Left lung (tissue), 10 donors: ENCODE results near the gene EPHA1. TPM values are rescaled to one million over a fixed set of nuclear protein-coding genes. Genes with fewer than 3 reads are reported as not detected.

Experiments used
- ATAC-seq: fragments of 200-7000 bp; cut with Tn5 transposase; one replicate; pipeline ENCODE4 v1.9.1; 2020; ENCODE audit warnings: moderate library complexity
- DNase-seq, 4 donors: peaks; one replicate each; pipeline ENCODE4 v3.0.0-alpha.2; 2013 to 2020
- H3K27ac ChIP-seq, 2 donors: fragments of 200-600 bp; sonication (generic) in 1 of 2; one replicate each; pipeline versions ENCODE4 v1.5.0 to v1.8.0; 2020 to 2021
- H3K27me3 ChIP-seq, 2 donors: fragments of 200-600 bp; sonication (generic) in 1 of 2; one replicate each; pipeline versions ENCODE4 v1.5.0 to v1.8.0; 2020 to 2021
- H3K36me3 ChIP-seq, 2 donors: fragments of 200-600 bp; sonication (generic) in 1 of 2; one replicate each; pipeline versions ENCODE4 v1.5.0 to v1.8.0; 2020 to 2021
- H3K4me1 ChIP-seq, 2 donors: fragments of 200-600 bp; one replicate each; pipeline ENCODE4 v1.8.0; 2021
- H3K4me3 ChIP-seq, 2 donors: fragments of 200-600 bp; sonication (generic) in 1 of 2; one replicate each; pipeline versions ENCODE4 v1.5.0 to v1.8.0; 2020 to 2021; ENCODE audit warnings: mild to moderate bottlenecking in 1 of 2
- H3K9me3 ChIP-seq, 2 donors: fragments of 200-600 bp; sonication (generic) in 1 of 2; one replicate each; pipeline versions ENCODE4 v1.5.0 to v1.8.0; 2020 to 2021
- CTCF ChIP-seq, 2 donors: fragments of 200-600 bp; sonication (generic) in 1 of 2; IDR thresholded peaks; one replicate each; pipeline versions ENCODE4 v1.5.0 to v1.8.0; 2021; ENCODE audit warnings: antibody characterized with exemption in 2 of 2
- intact Hi-C, 2 donors: fragments of 100-400 bp; cut with DNase I; formaldehyde crosslinking; loops; one replicate each; pipeline versions ENCODE4 v1.11.2 to v1.14.2; 2022
- polyA plus RNA-seq, 6 donors: library from polyadenylated mRNA; unstranded; fragments of 120-200 nt; gene quantifications; one replicate each; pipeline ENCODE4 v1.2.1, GENCODE V29; 2013; ENCODE audit not compliant: insufficient read length in 6 of 6
- total RNA-seq, 2 donors: library from RNA; stranded (reverse); fragmentation: NEBNext Ultra II Directional; extraction: Animal tissue kit (Norgen Biotek cat#: 25700); gene quantifications; one replicate each; pipeline ENCODE4 v1.2.1, GENCODE V29; 2021
- donor health status: DM: no; HTN: yes; CAD: no.
- donor health status: DM: no; HTN: no; CAD: no.

The EPHA1 gene
- total and polyA plus RNA-seq, 8 donors, result 11.6 to 17.5 (median 14.5) TPM

- ATAC-seq (no peak), DNase-seq (no peak)
- no peaks in the 10 kb centered on the region for H3K27me3 ChIP-seq
- TF ChIP-seq CTCF (IDR thresholded peaks at IDR 0.05), result no peak
- H3K4me3 ChIP-seq, result no peak overlapping the region
- H3K9me3 ChIP-seq, result no peaks in the 10 kb centered on the region
- no peak overlapping the region for H3K27ac ChIP-seq
- peaks cover 7 to 20% of the 10 kb centered on the region in 2 donors for H3K4me1 ChIP-seq
- intact Hi-C loops, result no loop called here
- peaks cover 0 to 20% of the 10 kb centered on the region in 2 donors for H3K36me3 ChIP-seq
Observed at GRCh38 chr7:143398616-143399015, 10.0 kb downstream of the EPHA1 start.

GRCh38 chr7:143397710-143398530 lies 10.7 kb downstream of the EPHA1 start:
- H3K9me3 ChIP-seq, result no peaks in the 10 kb centered on the region
- H3K36me3 ChIP-seq, result peaks cover 0 to 26% of the 10 kb centered on the region in 2 donors
- H3K27me3 ChIP-seq, result no peaks in the 10 kb centered on the region
- DNase-seq (no peak), ATAC-seq (no peak)
- H3K27ac ChIP-seq, result no peak overlapping the region
- peaks cover 11 to 27% of the 10 kb centered on the region in 2 donors for H3K4me1 ChIP-seq
- H3K4me3 ChIP-seq, result no peak overlapping the region
- no peak for TF ChIP-seq CTCF (IDR thresholded peaks at IDR 0.05)
- intact Hi-C loops, result no loop called here

GRCh38 chr7:143396625-143397556 lies 11.8 kb downstream of the EPHA1 start:
- Histone ChIP-seq H3K27me3 (no peaks in the 10 kb centered on the region), H3K4me3 (no peak overlapping the region), H3K27ac (no peak overlapping the region), H3K9me3 (no peaks in the 10 kb centered on the region), H3K36me3 (peaks cover 0 to 36% of the 10 kb centered on the region in 2 donors), H3K4me1 (peaks cover 11 to 38% of the 10 kb centered on the region in 2 donors)
- DNase-seq (peak in 3 of 4 donors; percentile 77 to 93 (median 90)), ATAC-seq (peak; percentile 18)
- no peak for TF ChIP-seq CTCF (IDR thresholded peaks at IDR 0.05)
- intact Hi-C loops, result no loop called here

GRCh38 chr7:143396182-143396581 lies 12.5 kb downstream of the EPHA1 start:
- TF ChIP-seq CTCF (IDR thresholded peaks at IDR 0.05), result no peak
- no peak for DNase-seq
- peaks cover 17 to 45% of the 10 kb centered on the region in 2 donors for H3K4me1 ChIP-seq
- peaks cover 0 to 43% of the 10 kb centered on the region in 2 donors for H3K36me3 ChIP-seq
- no peak for ATAC-seq
- H3K27ac ChIP-seq, result peak overlapping the region in 1 of 2 donors; percentile 46
- no peak overlapping the region for H3K4me3 ChIP-seq
- no peaks in the 10 kb centered on the region for H3K27me3 ChIP-seq
- no peaks in the 10 kb centered on the region for H3K9me3 ChIP-seq
- intact Hi-C loops, result no loop called here
